MCF 10A (cell line): ENCODE results near the gene SGTA. TPM values are rescaled to one million over a fixed set of nuclear protein-coding genes. Genes with fewer than 3 reads are reported as not detected.

Experiments
- BruUV-seq: library from RNA; stranded (reverse); fragments of 400-500 nt; replicated peaks from 2 replicates; lab custom pipeline; 2021; lab: Mats Ljungman, UMichigan
- CTCF ChIA-PET: fragments of 300-600 bp; sonication (Branson Sonifier 250); formaldehyde crosslinking; extraction: SDS; loops from one replicate; lab custom pipeline; 2021; ENCODE audit warnings: antibody characterized with exemption, inconsistent platforms; lab: Yijun Ruan, JAX
- POLR2A ChIA-PET: fragments of 300-600, 350-650 bp; sonication (Branson Sonifier 250); formaldehyde crosslinking; extraction: SDS; loops from one replicate; lab custom pipeline; 2020; ENCODE audit warnings: antibody characterized with exemption, inconsistent platforms; lab: Yijun Ruan, JAX
- DNase-seq: peaks from one replicate; pipeline ENCODE4 v3.0.0-alpha.2; 2018; ENCODE audit not compliant: unreplicated experiment
- H3K27ac Mint-ChIP-seq: one replicate; pipeline ENCODE4 v1.8.0; 2022; ENCODE audit warnings: mild to moderate bottlenecking, low read depth, mixed read lengths; ENCODE audit not compliant: unreplicated experiment
- H3K27me3 Mint-ChIP-seq: one replicate; pipeline ENCODE4 v1.8.0; 2022; ENCODE audit warnings: mixed read lengths; ENCODE audit not compliant: insufficient read depth, unreplicated experiment
- H3K36me3 Mint-ChIP-seq: one replicate; pipeline ENCODE4 v1.8.0; 2022; ENCODE audit warnings: mild to moderate bottlenecking, moderate library complexity, mixed read lengths; ENCODE audit not compliant: insufficient read depth, unreplicated experiment
- H3K4me1 Mint-ChIP-seq: one replicate; pipeline ENCODE4 v1.8.0; 2022; ENCODE audit warnings: mixed read lengths; ENCODE audit not compliant: insufficient read depth, unreplicated experiment
- H3K4me3 Mint-ChIP-seq: one replicate; pipeline ENCODE4 v1.8.0; 2022; ENCODE audit warnings: mild to moderate bottlenecking, moderate library complexity, mixed read lengths; ENCODE audit not compliant: unreplicated experiment
- H3K9me3 Mint-ChIP-seq: one replicate; pipeline ENCODE4 v1.8.0; 2022; ENCODE audit warnings: mixed read lengths; ENCODE audit not compliant: unreplicated experiment
- CTCF ChIP-seq: fragments of 200-600 bp; IDR thresholded peaks from one replicate; pipeline ENCODE4 v1.8.0; 2022; ENCODE audit warnings: antibody characterized with exemption, mild to moderate bottlenecking; ENCODE audit not compliant: unreplicated experiment
- intact Hi-C: fragments of 100-400 bp; cut with micrococcal nuclease; formaldehyde crosslinking; loops from 2 replicates; pipeline ENCODE4 v1.14.1; 2022
- total RNA-seq: library from RNA; stranded (reverse); gene quantifications from 2 replicates; pipeline ENCODE4 v1.2.3, GENCODE V29; 2022

The SGTA gene
- total RNA-seq, 1 experiment from 2014 or later = 66.6 TPM

GRCh38 chr19:2731181-2731995, 51.7 kb downstream of the SGTA start:
- DNase-seq = no peak
- no TSS peak for BruUV-seq
- no peaks in the 10 kb centered on the region for H3K27me3 Mint-ChIP-seq
- no peak overlapping the region for H3K27ac Mint-ChIP-seq
- no peak overlapping the region for H3K4me3 Mint-ChIP-seq
- no peaks in the 10 kb centered on the region for H3K9me3 Mint-ChIP-seq
- no peak for TF ChIP-seq CTCF
- H3K36me3 Mint-ChIP-seq = peaks cover 5% of the 10 kb centered on the region
- POLR2A ChIA-PET = no interaction called here
- CTCF ChIA-PET = interaction anchor here (0.6 kb wide), 2 partner anchors 560 to 1185 kb away, joined by 3 read pairs; no protein-coding TSS in a partner anchor
- intact Hi-C loops = no loop called here
- peaks cover 11% of the 10 kb centered on the region for H3K4me1 Mint-ChIP-seq

GRCh38 chr19:2729943-2730818, 52.9 kb downstream of the SGTA start:
- no peak overlapping the region for H3K27ac Mint-ChIP-seq
- H3K4me1 Mint-ChIP-seq = peaks cover 11% of the 10 kb centered on the region
- H3K9me3 Mint-ChIP-seq = no peaks in the 10 kb centered on the region
- H3K4me3 Mint-ChIP-seq = no peak overlapping the region
- H3K36me3 Mint-ChIP-seq = peaks cover 5% of the 10 kb centered on the region
- BruUV-seq = no TSS peak
- DNase-seq = no peak
- intact Hi-C loops = no loop called here
- POLR2A ChIA-PET = no interaction called here
- no peaks in the 10 kb centered on the region for H3K27me3 Mint-ChIP-seq
- TF ChIP-seq CTCF = no peak
- CTCF ChIA-PET = no interaction called here

GRCh38 chr19:2728783-2729387, 54.2 kb downstream of the SGTA start:
- TF ChIP-seq CTCF = no peak
- intact Hi-C loops = no loop called here
- Mint-ChIP-seq H3K4me1 (peaks cover 11% of the 10 kb centered on the region), H3K9me3 (no peaks in the 10 kb centered on the region), H3K4me3 (no peak overlapping the region), H3K27ac (no peak overlapping the region), H3K27me3 (no peaks in the 10 kb centered on the region), H3K36me3 (peaks cover 5% of the 10 kb centered on the region)
- ChIA-PET CTCF (interaction anchor here (0.6 kb wide), 1 partner anchor 105 kb away, joined by 4 read pairs; no protein-coding TSS in a partner anchor), POLR2A (no interaction called here)
- BruUV-seq = no TSS peak
- DNase-seq = no peak

- Mint-ChIP-seq H3K36me3 (peaks cover 5% of the 10 kb centered on the region), H3K27ac (no peak overlapping the region), H3K4me3 (no peak overlapping the region), H3K4me1 (peaks cover 11% of the 10 kb centered on the region), H3K9me3 (no peaks in the 10 kb centered on the region), H3K27me3 (no peaks in the 10 kb centered on the region)
- TF ChIP-seq CTCF = no peak
- intact Hi-C loops = no loop called here
- peak; percentile 33 for DNase-seq
- BruUV-seq = no TSS peak
- ChIA-PET CTCF (interaction anchor here (0.7 to 0.8 kb wide), 2 partner anchors 24 to 78 kb away, joined by 3 to 5 read pairs; no protein-coding TSS in a partner anchor), POLR2A (interaction anchor here (1.1 to 1.5 kb wide), 3 partner anchors 11 to 115 kb away, joined by 3 to 4 read pairs (median 4); partner anchors contain the start of gene SGTA)
Measured at GRCh38 chr19:2727640-2727944, 55.5 kb downstream of the SGTA start.
